ENCODE measurements around the gene SLC1A5.
"Not testable (repeated sequence)": the region's sequence is repeated elsewhere in the genome, so short reads cannot be mapped to it uniquely, and the experiment has no call there.

Gene SLC1A5

GRCh38 chr19:46812977-46813838 is 24.8 kb upstream of the SLC1A5 start:
- H3K4me3 ChIP-seq (ENCODE audit: low read depth, low read length), result no peak overlapping the region
- TF ChIP-seq, protein P1, sequence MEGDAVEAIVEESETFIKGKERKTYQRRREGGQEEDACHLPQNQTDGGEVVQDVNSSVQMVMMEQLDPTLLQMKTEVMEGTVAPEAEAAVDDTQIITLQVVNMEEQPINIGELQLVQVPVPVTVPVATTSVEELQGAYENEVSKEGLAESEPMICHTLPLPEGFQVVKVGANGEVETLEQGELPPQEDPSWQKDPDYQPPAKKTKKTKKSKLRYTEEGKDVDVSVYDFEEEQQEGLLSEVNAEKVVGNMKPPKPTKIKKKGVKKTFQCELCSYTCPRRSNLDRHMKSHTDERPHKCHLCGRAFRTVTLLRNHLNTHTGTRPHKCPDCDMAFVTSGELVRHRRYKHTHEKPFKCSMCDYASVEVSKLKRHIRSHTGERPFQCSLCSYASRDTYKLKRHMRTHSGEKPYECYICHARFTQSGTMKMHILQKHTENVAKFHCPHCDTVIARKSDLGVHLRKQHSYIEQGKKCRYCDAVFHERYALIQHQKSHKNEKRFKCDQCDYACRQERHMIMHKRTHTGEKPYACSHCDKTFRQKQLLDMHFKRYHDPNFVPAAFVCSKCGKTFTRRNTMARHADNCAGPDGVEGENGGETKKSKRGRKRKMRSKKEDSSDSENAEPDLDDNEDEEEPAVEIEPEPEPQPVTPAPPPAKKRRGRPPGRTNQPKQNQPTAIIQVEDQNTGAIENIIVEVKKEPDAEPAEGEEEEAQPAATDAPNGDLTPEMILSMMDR (IDR thresholded peaks at IDR 0.05; ENCODE audit: low read depth, low read length), result no peak

- TF ChIP-seq, protein P1 (IDR thresholded peaks at IDR 0.05; ENCODE audit: low read depth, low read length), result no peak
- no peak overlapping the region for H3K4me3 ChIP-seq (ENCODE audit: low read depth, low read length)
These were observed 21.3 kb upstream of the SLC1A5 start for GRCh38 chr19:46809534-46810272.

DNA sequence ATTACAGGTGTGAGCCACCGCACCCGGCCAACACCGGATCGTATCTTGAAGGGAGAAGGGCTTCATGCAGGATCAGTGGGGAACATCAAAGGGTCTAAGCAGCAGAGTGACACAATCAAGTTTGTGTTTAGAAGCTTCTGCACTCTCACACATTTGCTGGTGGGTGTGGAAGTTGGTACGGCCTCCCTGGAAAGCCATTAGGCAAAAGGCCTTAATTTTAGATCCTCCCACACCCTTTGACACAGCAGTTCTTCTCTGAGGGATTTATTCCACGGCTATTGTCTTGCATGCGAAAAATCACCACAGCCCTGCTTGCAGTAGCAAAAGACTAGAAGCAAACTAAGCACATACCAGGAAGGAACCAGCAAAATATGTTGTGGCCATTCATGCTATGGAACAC is 18.3 kb upstream of the SLC1A5 start:
- TF ChIP-seq, protein P1 (IDR thresholded peaks at IDR 0.05; ENCODE audit: low read depth, low read length), result no peak
- H3K4me3 ChIP-seq (ENCODE audit: low read depth, low read length), result no peak overlapping the region

GRCh38 chr19:46804432-46804831 is 16.0 kb upstream of the SLC1A5 start:
- not testable (repeated sequence) for H3K4me3 ChIP-seq (ENCODE audit: low read depth, low read length)

GRCh38 chr19:46803555-46803954 is 15.2 kb upstream of the SLC1A5 start:
- TF ChIP-seq, protein P1 (IDR thresholded peaks at IDR 0.05; ENCODE audit: low read depth, low read length), result no peak
- H3K4me3 ChIP-seq (ENCODE audit: low read depth, low read length), result no peak overlapping the region

- H3K4me3 ChIP-seq (ENCODE audit: low read depth, low read length), result no peak overlapping the region
- TF ChIP-seq, protein P1 (IDR thresholded peaks at IDR 0.05; ENCODE audit: low read depth, low read length), result no peak
These were observed 13.8 kb upstream of the SLC1A5 start for GRCh38 chr19:46802152-46802551.

- H3K4me3 ChIP-seq (ENCODE audit: low read depth, low read length), result no peak overlapping the region
- TF ChIP-seq, protein P1 (IDR thresholded peaks at IDR 0.05; ENCODE audit: low read depth, low read length), result no peak
These were observed 10.3 kb upstream of the SLC1A5 start for GRCh38 chr19:46798713-46799112.
